Trophoblast cell (in vitro differentiated cells and primary cell): ENCODE results near the gene TUBA4A.

Experiments
- DNase-seq, 2 donors: peaks; one replicate each; pipeline ENCODE4 v3.0.0-alpha.2; 2016
- H2AFZ ChIP-seq: 2 replicates; pipeline ENCODE4 v1.6.1; 2013; ENCODE audit warnings: low read length, moderate library complexity, mild to moderate bottlenecking; ENCODE audit not compliant: insufficient read depth, poor library complexity
- H2AK5ac ChIP-seq: 2 replicates; pipeline ENCODE4 v1.6.1; 2013; ENCODE audit warnings: mild to moderate bottlenecking, low read length
- H2BK120ac ChIP-seq: 2 replicates; pipeline ENCODE4 v1.6.1; 2013; ENCODE audit warnings: low read length, mild to moderate bottlenecking, moderate library complexity; ENCODE audit not compliant: insufficient read depth, poor library complexity
- H2BK12ac ChIP-seq: 2 replicates; pipeline ENCODE4 v1.6.1; 2013; ENCODE audit warnings: mild to moderate bottlenecking, low read length, moderate library complexity
- H2BK5ac ChIP-seq: 2 replicates; pipeline ENCODE4 v1.6.1; 2013; ENCODE audit warnings: low read length, low read depth, moderate library complexity, mild to moderate bottlenecking; ENCODE audit not compliant: poor library complexity
- H3K14ac ChIP-seq: 2 replicates; pipeline ENCODE4 v1.6.1; 2013; ENCODE audit warnings: mild to moderate bottlenecking, low read length
- H3K18ac ChIP-seq: 2 replicates; pipeline ENCODE4 v1.6.1; 2013; ENCODE audit warnings: mild to moderate bottlenecking, low read length
- H3K23ac ChIP-seq: 2 replicates; pipeline ENCODE4 v1.6.1; 2013; ENCODE audit warnings: low read length
- H3K27ac ChIP-seq: 2 replicates; pipeline ENCODE4 v1.5.1; 2013; ENCODE audit warnings: low read depth, mild to moderate bottlenecking, inconsistent platforms, low read length, moderate library complexity
- H3K27me3 ChIP-seq: 2 replicates; pipeline ENCODE4 v1.6.1; 2013; ENCODE audit warnings: inconsistent platforms, mild to moderate bottlenecking, low read length, moderate library complexity; ENCODE audit not compliant: insufficient read depth
- H3K36me3 ChIP-seq, 2 experiments: 1 replicate in 1 of 2; 2 replicates in 1 of 2; pipeline ENCODE4 v1.6.1; 2013; ENCODE audit warnings: low read length in 2 of 2, mild to moderate bottlenecking in 2 of 2, moderate library complexity in 1 of 2; ENCODE audit not compliant: insufficient read depth in 2 of 2, control insufficient read depth in 1 of 2
- H3K4ac ChIP-seq: 2 replicates; pipeline ENCODE4 v1.6.1; 2013; ENCODE audit warnings: low read depth, mild to moderate bottlenecking, low read length, moderate library complexity
- H3K4me1 ChIP-seq, 2 experiments: 1 replicate in 1 of 2; 2 replicates in 1 of 2; pipeline ENCODE4 v1.6.1; 2013; ENCODE audit warnings: low read length in 2 of 2, mild to moderate bottlenecking in 2 of 2, moderate library complexity in 1 of 2; ENCODE audit not compliant: insufficient read depth in 2 of 2, control insufficient read depth in 1 of 2
- H3K4me2 ChIP-seq: 2 replicates; pipeline ENCODE4 v1.6.1; 2013; ENCODE audit warnings: inconsistent platforms, mild to moderate bottlenecking, low read length, moderate library complexity
- H3K4me3 ChIP-seq: 2 replicates; pipeline ENCODE4 v1.5.1; 2013; ENCODE audit warnings: mild to moderate bottlenecking, low read depth, low read length, inconsistent platforms
- H3K79me1 ChIP-seq: one replicate; pipeline ENCODE4 v1.6.1; 2013; ENCODE audit warnings: low read length
- H3K79me2 ChIP-seq: 2 replicates; pipeline ENCODE4 v1.6.1; 2013; ENCODE audit warnings: low read length, mild to moderate bottlenecking; ENCODE audit not compliant: control insufficient read depth, insufficient read depth, poor library complexity
- H3K9ac ChIP-seq: 2 replicates; pipeline ENCODE4 v1.6.1; 2013; ENCODE audit warnings: mild to moderate bottlenecking, low read length
- H3K9me3 ChIP-seq: 2 replicates; pipeline ENCODE4 v1.6.1; 2013; ENCODE audit warnings: low read depth, mild to moderate bottlenecking, control low read depth, inconsistent platforms, low read length; ENCODE audit not compliant: insufficient read depth
- H4K12ac ChIP-seq: 2 replicates; pipeline ENCODE4 v1.6.1; 2013; ENCODE audit warnings: low read depth, mild to moderate bottlenecking, low read length, moderate library complexity
- H4K8ac ChIP-seq: 2 replicates; pipeline ENCODE4 v1.6.1; 2013; ENCODE audit warnings: low read depth, mild to moderate bottlenecking, low read length, moderate library complexity
- H4K91ac ChIP-seq: one replicate; pipeline ENCODE4 v1.6.1; 2013; ENCODE audit warnings: low read depth, mild to moderate bottlenecking, low read length, moderate library complexity
- WGBS: extraction: QIAGEN DNeasy Blood & Tissue Kit; methylation state at CpG from one replicate; pipeline ENCODE4 v1.1.7; 2013; ENCODE audit warnings: missing lambda C conversion rate; ENCODE audit not compliant: insufficient read length, insufficient coverage; ENCODE audit errors: extremely low coverage; 5-methylcytosine and 5-hydroxymethylcytosine counted together

Gene TUBA4A

GRCh38 chr2:219220652-219221402 is 32.9 kb downstream of the TUBA4A start:
- H3K23ac ChIP-seq = no peak overlapping the region
- no peak overlapping the region for H2BK120ac ChIP-seq

DNA sequence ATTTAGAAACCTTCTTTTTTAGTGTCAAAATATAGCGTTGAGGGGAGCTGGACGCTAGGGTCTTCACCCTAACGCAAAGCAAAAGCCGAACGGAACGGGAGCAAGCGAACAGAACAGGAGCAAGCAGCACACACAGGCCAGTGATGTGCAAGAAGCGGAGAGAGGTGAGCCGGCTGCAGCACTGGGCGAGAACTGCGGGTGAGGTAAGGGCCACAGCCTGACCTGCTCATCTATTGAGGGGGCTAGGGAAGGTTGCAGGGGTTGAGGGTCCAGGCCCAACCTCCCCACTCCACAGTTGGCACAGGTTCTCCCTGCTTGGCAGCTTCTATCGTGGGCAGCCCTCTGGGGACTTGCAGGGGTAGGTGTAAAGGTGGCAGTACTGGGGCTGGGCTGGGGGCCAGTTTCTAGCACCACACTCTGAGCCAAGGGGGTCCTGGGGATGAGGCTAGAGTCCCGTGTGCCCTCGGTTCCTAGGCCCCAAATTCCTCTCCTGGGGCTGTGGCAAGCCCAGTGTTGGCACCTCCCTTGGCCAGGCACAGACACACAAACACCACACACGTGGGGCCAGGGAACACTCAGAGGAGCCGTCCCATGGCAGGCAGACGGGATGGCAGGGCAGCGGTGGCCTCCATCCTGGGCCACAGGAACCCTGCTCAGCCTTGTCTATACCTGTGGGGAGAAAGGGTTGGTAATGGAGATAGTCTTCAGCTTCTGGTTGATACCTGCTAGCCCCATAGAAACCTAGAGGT is 33.8 kb downstream of the TUBA4A start:
- H3K14ac ChIP-seq = no peak overlapping the region
- no peak overlapping the region for H2BK5ac ChIP-seq
- H3K4me3 ChIP-seq = no peak overlapping the region
- no peak overlapping the region for H3K9ac ChIP-seq
- H2BK120ac ChIP-seq = no peak overlapping the region
- no peak overlapping the region for H3K27ac ChIP-seq
- H4K91ac ChIP-seq = no peak overlapping the region
- H3K18ac ChIP-seq = no peak overlapping the region
- WGBS = no CpG with 5 or more reads among the region's 18 CpGs
- peaks cover 12% of the 10 kb centered on the region for H3K79me1 ChIP-seq
- H2BK12ac ChIP-seq = no peak overlapping the region
- H3K4ac ChIP-seq = no peak overlapping the region
- no peak for DNase-seq
- no peaks in the 10 kb centered on the region for H3K27me3 ChIP-seq
- no peak overlapping the region for H2AK5ac ChIP-seq
- H4K8ac ChIP-seq = no peak overlapping the region
- H2AFZ ChIP-seq = no peak overlapping the region
- no peak overlapping the region for H4K12ac ChIP-seq
- H3K4me1 ChIP-seq = peaks cover 10 to 15% of the 10 kb centered on the region in 2 experiments
- peaks cover 8% of the 10 kb centered on the region for H3K79me2 ChIP-seq
- no peak overlapping the region for H3K23ac ChIP-seq
- no peaks in the 10 kb centered on the region for H3K9me3 ChIP-seq
- H3K36me3 ChIP-seq = peaks cover 50 to 53% of the 10 kb centered on the region in 2 experiments
- no peak overlapping the region for H3K4me2 ChIP-seq

More at GRCh38 chr2:219220652-219221402, 32.9 kb downstream of the TUBA4A start:
- Histone ChIP-seq H3K27ac (no peak overlapping the region), H3K36me3 (peaks cover 59 to 61% of the 10 kb centered on the region in 2 experiments), H4K8ac (no peak overlapping the region), H2AK5ac (no peak overlapping the region), H3K4me1 (peaks cover 10 to 15% of the 10 kb centered on the region in 2 experiments), H3K4me3 (no peak overlapping the region), H4K91ac (no peak overlapping the region), H3K27me3 (no peaks in the 10 kb centered on the region), H2BK12ac (no peak overlapping the region), H3K79me2 (peaks cover 8% of the 10 kb centered on the region), H2AFZ (no peak overlapping the region), H3K4ac (no peak overlapping the region), H3K18ac (no peak overlapping the region), H3K4me2 (no peak overlapping the region), H3K79me1 (peaks cover 12% of the 10 kb centered on the region), H3K9ac (no peak overlapping the region), H3K9me3 (no peaks in the 10 kb centered on the region), H3K14ac (no peak overlapping the region), H2BK5ac (no peak overlapping the region), H4K12ac (no peak overlapping the region)
- DNase-seq = no peak
- WGBS = no CpG with 5 or more reads among the region's 19 CpGs

- H3K36me3 ChIP-seq = peaks cover 50 to 53% of the 10 kb centered on the region in 2 experiments
- WGBS = no CpG with 5 or more reads among the region's 71 CpGs
These were observed 34.7 kb downstream of the TUBA4A start, which contains the start of gene ABCB6 for GRCh38 chr2:219218732-219219701. Gene ABCB6 (minus strand): TSS chr2:219218958. CDS start chr2:219218673, 285 bp downstream.

More at GRCh38 chr2:219218732-219219701, 34.7 kb downstream of the TUBA4A start, which contains the start of gene ABCB6:
- Histone ChIP-seq H3K27me3 (no peaks in the 10 kb centered on the region), H3K23ac (no peak within 1 kb of the TSS), H4K12ac (peak within 1 kb of the TSS; percentile 45), H4K91ac (peak within 1 kb of the TSS; percentile 65), H3K14ac (peak within 1 kb of the TSS; percentile 63), H2BK12ac (peak within 1 kb of the TSS; percentile 51), H3K4ac (peak within 1 kb of the TSS; percentile 24), H3K4me2 (peak within 1 kb of the TSS; percentile 79), H2BK120ac (peak within 1 kb of the TSS; percentile 59), H2BK5ac (peak within 1 kb of the TSS; percentile 75), H3K4me1 (peaks cover 10 to 15% of the 10 kb centered on the region in 2 experiments), H3K27ac (peak within 1 kb of the TSS; percentile 82), H3K79me1 (peaks cover 12% of the 10 kb centered on the region), H3K9me3 (no peaks in the 10 kb centered on the region), H2AK5ac (peak within 1 kb of the TSS; percentile 34), H3K9ac (peak within 1 kb of the TSS; percentile 35), H3K4me3 (peak within 1 kb of the TSS; percentile 80), H4K8ac (peak within 1 kb of the TSS; percentile 59), H3K18ac (peak within 1 kb of the TSS; percentile 66), H3K79me2 (peaks cover 8% of the 10 kb centered on the region), H2AFZ (peak within 1 kb of the TSS; percentile 65)
- peak; percentile 89 for DNase-seq
